HEK293T (cell line): ENCODE results near the gene NTMT1.

Experiments used
- ARNT ChIP-seq: fragments of 450-650 bp; IDR thresholded peaks from 2 replicates; pipeline ENCODE4 v1.6.1; 2017; ENCODE audit warnings: mild to moderate bottlenecking
- BHLHE40 ChIP-seq: fragments of 450-650 bp; IDR thresholded peaks from 2 replicates; pipeline ENCODE4 v1.6.1; 2016; ENCODE audit warnings: mild to moderate bottlenecking, moderate library complexity, borderline replicate concordance
- ELF4 ChIP-seq: fragments of 450-650 bp; IDR thresholded peaks from 2 replicates; pipeline ENCODE4 v1.6.1; 2017; ENCODE audit warnings: antibody characterized with exemption
- FOXA1 ChIP-seq: fragments of 450-650 bp; IDR thresholded peaks from 2 replicates; pipeline ENCODE4 v1.6.1; 2016; ENCODE audit warnings: mild to moderate bottlenecking
- FOXM1 ChIP-seq: fragments of 450-650 bp; IDR thresholded peaks from 2 replicates; pipeline ENCODE4 v1.6.1; 2017; ENCODE audit warnings: mild to moderate bottlenecking, borderline replicate concordance
- LEF1 ChIP-seq: fragments of 450-650 bp; IDR thresholded peaks from 2 replicates; pipeline ENCODE4 v1.6.1; 2017; ENCODE audit warnings: mild to moderate bottlenecking, borderline replicate concordance
- NFRKB ChIP-seq: fragments of 450-650 bp; IDR thresholded peaks from 2 replicates; pipeline ENCODE4 v1.6.1; 2016; ENCODE audit warnings: mild to moderate bottlenecking, moderate library complexity
- PKNOX1 ChIP-seq: fragments of 450-650 bp; IDR thresholded peaks from 2 replicates; pipeline ENCODE4 v1.6.1; 2016
- SUZ12 ChIP-seq: fragments of 450-650 bp; IDR thresholded peaks from 2 replicates; pipeline ENCODE4 v1.6.1; 2016; ENCODE audit warnings: mild to moderate bottlenecking
- TARDBP ChIP-seq: fragments of 450-650 bp; IDR thresholded peaks from 2 replicates; pipeline ENCODE4 v1.6.1; 2016
- ZNF384 ChIP-seq: fragments of 450-650 bp; IDR thresholded peaks from 2 replicates; pipeline ENCODE4 v1.6.1; 2016

- no peak for TF ChIP-seq NFRKB
- TF ChIP-seq ARNT: no peak
- no peak for TF ChIP-seq BHLHE40
- no peak for TF ChIP-seq ZNF384
- TF ChIP-seq FOXM1: no peak
- no peak for TF ChIP-seq ELF4
- no peak for TF ChIP-seq TARDBP
- no peak for TF ChIP-seq FOXA1
- no peak for TF ChIP-seq SUZ12
- TF ChIP-seq LEF1: no peak
- no peak for TF ChIP-seq PKNOX1
Observed at GRCh38 chr9:129606161-129607026, 19.6 kb upstream of the NTMT1 start.
